ENCODE data around the gene CR2. TPM values are rescaled to one million over a fixed set of nuclear protein-coding genes. Genes with fewer than 3 reads are reported as not detected.

CR2 gene
- total and polyA plus RNA-seq, 2 of the 4 experiments (the other 2 are of a cell fraction) = not detected

- H3K9ac ChIP-seq (ENCODE audit: low read depth, low read length) = no peak within 1 kb of the TSS
- H3K56ac ChIP-seq (ENCODE audit: extremely low read depth, insufficient read depth, low read length) = no peak within 1 kb of the TSS
- no peak within 1 kb of the TSS; the same call in 1 of the 2 replicates for H3K4me2 ChIP-seq (ENCODE audit: low read depth, low read length)
- no peak within 1 kb of the TSS for H2BK5ac ChIP-seq (ENCODE audit: low read depth, low read length, poor library complexity, severe bottlenecking)
- H3K9me1 ChIP-seq (ENCODE audit: insufficient read depth, low read length) = 0 out of 2 replicates have a peak, but pooled peaks cover 3% of the 10 kb centered on the region
- H4K20me1 ChIP-seq (ENCODE audit: insufficient read depth, low read length) = no peaks in the 10 kb centered on the region
- ATAC-seq (ENCODE audit: low read depth) (peak; percentile 51), DNase-seq (no peak)
- peak within 1 kb of the TSS; percentile 7; the same call in 1 of the 2 replicates for H3K4me3 ChIP-seq (ENCODE audit: insufficient read depth, low read depth, low read length)
- no peak within 1 kb of the TSS for H4K91ac ChIP-seq (ENCODE audit: insufficient read depth, low read depth, low read length)
- no peak within 1 kb of the TSS for H2BK120ac ChIP-seq (ENCODE audit: low read depth, low read length)
- dilution Hi-C loops (cut with HindIII; ENCODE audit: low sequenced_read_pairs, unreplicated experiment) (no loop called here), intact Hi-C loops (cut with micrococcal nuclease) (no loop called here), in situ Hi-C loops (cut with MboI; ENCODE audit: low sequenced_read_pairs) (no loop called here)
- peaks cover 21% of the 10 kb centered on the region for H3K27me3 ChIP-seq (ENCODE audit: control insufficient read depth, insufficient read depth, low read length)
- H4K8ac ChIP-seq (ENCODE audit: low read depth in 2 of 2, low read length in 2 of 2) = no peak within 1 kb of the TSS
- no peaks in the 10 kb centered on the region for H3K36me3 ChIP-seq (ENCODE audit: control insufficient read depth, insufficient read depth, low read length)
- no peak within 1 kb of the TSS for H3K27ac ChIP-seq (ENCODE audit: insufficient read depth, low read length)
- no peaks in the 10 kb centered on the region for H3K4me1 ChIP-seq (ENCODE audit: control insufficient read depth, insufficient read depth, low read length)
- BruUV-seq (replicated peaks) = no TSS peak
- H3K9me3 ChIP-seq (ENCODE audit: control insufficient read depth, insufficient read depth, low read length) = no peaks in the 10 kb centered on the region
- H2AFZ ChIP-seq (replicated peaks; ENCODE audit: low read length, poor library complexity) = peak within 1 kb of the TSS; percentile 70
- no peak within 1 kb of the TSS for H2BK15ac ChIP-seq (ENCODE audit: low read depth, low read length)
- ChIA-PET POLR2A (ENCODE audit: unreplicated experiment) (no interaction called here), CTCF (no interaction called here)
- no peak within 1 kb of the TSS for H2AK5ac ChIP-seq (ENCODE audit: low read depth, low read length)
- no peak within 1 kb of the TSS for H3K14ac ChIP-seq (replicated peaks; ENCODE audit: low read depth, low read length)
- H4K5ac ChIP-seq (ENCODE audit: low read depth, low read length) = no peak within 1 kb of the TSS
- no peak within 1 kb of the TSS for H3K18ac ChIP-seq (ENCODE audit: low read depth, low read length)
- H3K23ac ChIP-seq (ENCODE audit: low read depth, low read length) = no peak within 1 kb of the TSS
- WGBS, 2 experiments (ENCODE audit: extremely low coverage in 2 of 2, insufficient read length in 1 of 2) = 7% methylated on average over 14 of the region's 68 CpGs; no CpG with 5 or more reads in 1 of the 2 experiments
- no peak within 1 kb of the TSS for H3K4ac ChIP-seq (ENCODE audit: low read depth, low read length)
- H2AK9ac ChIP-seq (replicated peaks; ENCODE audit: low read depth, low read length, poor library complexity) = no peak within 1 kb of the TSS
- H3K79me1 ChIP-seq (ENCODE audit: low read depth in 1 of 2, low read length in 2 of 2) = no peaks in the 10 kb centered on the region
- H2BK20ac ChIP-seq (ENCODE audit: low read depth, low read length) = no peak within 1 kb of the TSS
- TF ChIP-seq CHD1 (IDR thresholded peaks at IDR 0.05; ENCODE audit: low read depth, low read length) (no peak), SMC3 (IDR thresholded peaks at IDR 0.05; ENCODE audit: low read depth, low read length) (no peak), CEBPB (IDR thresholded peaks at IDR 0.05; ENCODE audit: low read depth, low read length) (no peak), MAZ (IDR thresholded peaks at IDR 0.05; ENCODE audit: borderline replicate concordance, low read depth, low read length) (no peak), NFE2L2 (IDR thresholded peaks at IDR 0.05; ENCODE audit: low read depth, low read length) (no peak), MXI1 (IDR thresholded peaks at IDR 0.05; ENCODE audit: borderline replicate concordance, low read depth, low read length) (no peak), RAD21 (IDR thresholded peaks at IDR 0.05; ENCODE audit: low read length) (no peak), RCOR1 (IDR thresholded peaks at IDR 0.05; ENCODE audit: insufficient replicate concordance, low read length) (no peak), POLR2A (IDR thresholded peaks at IDR 0.05; ENCODE audit: low read depth, low read length) (no peak), BHLHE40 (IDR thresholded peaks at IDR 0.05; ENCODE audit: low read depth, low read length) (no peak), MAFK (IDR thresholded peaks at IDR 0.05; ENCODE audit: low read depth, low read length) (no peak)
- TF ChIP-seq, protein P1, sequence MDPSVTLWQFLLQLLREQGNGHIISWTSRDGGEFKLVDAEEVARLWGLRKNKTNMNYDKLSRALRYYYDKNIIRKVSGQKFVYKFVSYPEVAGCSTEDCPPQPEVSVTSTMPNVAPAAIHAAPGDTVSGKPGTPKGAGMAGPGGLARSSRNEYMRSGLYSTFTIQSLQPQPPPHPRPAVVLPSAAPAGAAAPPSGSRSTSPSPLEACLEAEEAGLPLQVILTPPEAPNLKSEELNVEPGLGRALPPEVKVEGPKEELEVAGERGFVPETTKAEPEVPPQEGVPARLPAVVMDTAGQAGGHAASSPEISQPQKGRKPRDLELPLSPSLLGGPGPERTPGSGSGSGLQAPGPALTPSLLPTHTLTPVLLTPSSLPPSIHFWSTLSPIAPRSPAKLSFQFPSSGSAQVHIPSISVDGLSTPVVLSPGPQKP (IDR thresholded peaks at IDR 0.05; ENCODE audit: borderline replicate concordance, low read depth, low read length) = no peak
- TF ChIP-seq, protein P2, sequence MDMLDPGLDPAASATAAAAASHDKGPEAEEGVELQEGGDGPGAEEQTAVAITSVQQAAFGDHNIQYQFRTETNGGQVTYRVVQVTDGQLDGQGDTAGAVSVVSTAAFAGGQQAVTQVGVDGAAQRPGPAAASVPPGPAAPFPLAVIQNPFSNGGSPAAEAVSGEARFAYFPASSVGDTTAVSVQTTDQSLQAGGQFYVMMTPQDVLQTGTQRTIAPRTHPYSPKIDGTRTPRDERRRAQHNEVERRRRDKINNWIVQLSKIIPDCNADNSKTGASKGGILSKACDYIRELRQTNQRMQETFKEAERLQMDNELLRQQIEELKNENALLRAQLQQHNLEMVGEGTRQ (IDR thresholded peaks at IDR 0.05; ENCODE audit: low read depth, low read length) = no peak
- TF ChIP-seq, protein P3, sequence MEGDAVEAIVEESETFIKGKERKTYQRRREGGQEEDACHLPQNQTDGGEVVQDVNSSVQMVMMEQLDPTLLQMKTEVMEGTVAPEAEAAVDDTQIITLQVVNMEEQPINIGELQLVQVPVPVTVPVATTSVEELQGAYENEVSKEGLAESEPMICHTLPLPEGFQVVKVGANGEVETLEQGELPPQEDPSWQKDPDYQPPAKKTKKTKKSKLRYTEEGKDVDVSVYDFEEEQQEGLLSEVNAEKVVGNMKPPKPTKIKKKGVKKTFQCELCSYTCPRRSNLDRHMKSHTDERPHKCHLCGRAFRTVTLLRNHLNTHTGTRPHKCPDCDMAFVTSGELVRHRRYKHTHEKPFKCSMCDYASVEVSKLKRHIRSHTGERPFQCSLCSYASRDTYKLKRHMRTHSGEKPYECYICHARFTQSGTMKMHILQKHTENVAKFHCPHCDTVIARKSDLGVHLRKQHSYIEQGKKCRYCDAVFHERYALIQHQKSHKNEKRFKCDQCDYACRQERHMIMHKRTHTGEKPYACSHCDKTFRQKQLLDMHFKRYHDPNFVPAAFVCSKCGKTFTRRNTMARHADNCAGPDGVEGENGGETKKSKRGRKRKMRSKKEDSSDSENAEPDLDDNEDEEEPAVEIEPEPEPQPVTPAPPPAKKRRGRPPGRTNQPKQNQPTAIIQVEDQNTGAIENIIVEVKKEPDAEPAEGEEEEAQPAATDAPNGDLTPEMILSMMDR (conservative IDR thresholded peaks at IDR 0.05; ENCODE audit: low read depth, low read length) = no peak
Observed at GRCh38 chr1:207495801-207496792, 42.0 kb downstream of the CR2 start, which contains the start of gene CR1. TSS of gene CR1 (plus strand) at chr1:207496157. CDS start at chr1:207496268, 111 bp downstream.

All from IMR-90 (cell line).